Trophoblast cell (in vitro differentiated cells and primary cell): Measurements from ENCODE around the gene PDS5B.

ENCODE experiments used
- DNase-seq, 2 donors: peaks; one replicate each; pipeline ENCODE4 v3.0.0-alpha.2; 2016
- H2AFZ ChIP-seq: 2 replicates; pipeline ENCODE4 v1.6.1; 2013; ENCODE audit warnings: low read length, moderate library complexity, mild to moderate bottlenecking; ENCODE audit not compliant: insufficient read depth, poor library complexity
- H2AK5ac ChIP-seq: 2 replicates; pipeline ENCODE4 v1.6.1; 2013; ENCODE audit warnings: mild to moderate bottlenecking, low read length
- H2BK120ac ChIP-seq: 2 replicates; pipeline ENCODE4 v1.6.1; 2013; ENCODE audit warnings: low read length, mild to moderate bottlenecking, moderate library complexity; ENCODE audit not compliant: insufficient read depth, poor library complexity
- H2BK12ac ChIP-seq: 2 replicates; pipeline ENCODE4 v1.6.1; 2013; ENCODE audit warnings: mild to moderate bottlenecking, low read length, moderate library complexity
- H2BK5ac ChIP-seq: 2 replicates; pipeline ENCODE4 v1.6.1; 2013; ENCODE audit warnings: low read length, low read depth, moderate library complexity, mild to moderate bottlenecking; ENCODE audit not compliant: poor library complexity
- H3K14ac ChIP-seq: 2 replicates; pipeline ENCODE4 v1.6.1; 2013; ENCODE audit warnings: mild to moderate bottlenecking, low read length
- H3K18ac ChIP-seq: 2 replicates; pipeline ENCODE4 v1.6.1; 2013; ENCODE audit warnings: mild to moderate bottlenecking, low read length
- H3K23ac ChIP-seq: 2 replicates; pipeline ENCODE4 v1.6.1; 2013; ENCODE audit warnings: low read length
- H3K27ac ChIP-seq: 2 replicates; pipeline ENCODE4 v1.5.1; 2013; ENCODE audit warnings: low read depth, mild to moderate bottlenecking, inconsistent platforms, low read length, moderate library complexity
- H3K27me3 ChIP-seq: 2 replicates; pipeline ENCODE4 v1.6.1; 2013; ENCODE audit warnings: inconsistent platforms, mild to moderate bottlenecking, low read length, moderate library complexity; ENCODE audit not compliant: insufficient read depth
- H3K36me3 ChIP-seq, 2 experiments: 1 replicate in 1 of 2; 2 replicates in 1 of 2; pipeline ENCODE4 v1.6.1; 2013; ENCODE audit warnings: low read length in 2 of 2, mild to moderate bottlenecking in 2 of 2, moderate library complexity in 1 of 2; ENCODE audit not compliant: insufficient read depth in 2 of 2, control insufficient read depth in 1 of 2
- H3K4ac ChIP-seq: 2 replicates; pipeline ENCODE4 v1.6.1; 2013; ENCODE audit warnings: low read depth, mild to moderate bottlenecking, low read length, moderate library complexity
- H3K4me1 ChIP-seq, 2 experiments: 1 replicate in 1 of 2; 2 replicates in 1 of 2; pipeline ENCODE4 v1.6.1; 2013; ENCODE audit warnings: low read length in 2 of 2, mild to moderate bottlenecking in 2 of 2, moderate library complexity in 1 of 2; ENCODE audit not compliant: insufficient read depth in 2 of 2, control insufficient read depth in 1 of 2
- H3K4me2 ChIP-seq: 2 replicates; pipeline ENCODE4 v1.6.1; 2013; ENCODE audit warnings: inconsistent platforms, mild to moderate bottlenecking, low read length, moderate library complexity
- H3K4me3 ChIP-seq: 2 replicates; pipeline ENCODE4 v1.5.1; 2013; ENCODE audit warnings: mild to moderate bottlenecking, low read depth, low read length, inconsistent platforms
- H3K79me1 ChIP-seq: one replicate; pipeline ENCODE4 v1.6.1; 2013; ENCODE audit warnings: low read length
- H3K79me2 ChIP-seq: 2 replicates; pipeline ENCODE4 v1.6.1; 2013; ENCODE audit warnings: low read length, mild to moderate bottlenecking; ENCODE audit not compliant: control insufficient read depth, insufficient read depth, poor library complexity
- H3K9ac ChIP-seq: 2 replicates; pipeline ENCODE4 v1.6.1; 2013; ENCODE audit warnings: mild to moderate bottlenecking, low read length
- H3K9me3 ChIP-seq: 2 replicates; pipeline ENCODE4 v1.6.1; 2013; ENCODE audit warnings: low read depth, mild to moderate bottlenecking, control low read depth, inconsistent platforms, low read length; ENCODE audit not compliant: insufficient read depth
- H4K12ac ChIP-seq: 2 replicates; pipeline ENCODE4 v1.6.1; 2013; ENCODE audit warnings: low read depth, mild to moderate bottlenecking, low read length, moderate library complexity
- H4K8ac ChIP-seq: 2 replicates; pipeline ENCODE4 v1.6.1; 2013; ENCODE audit warnings: low read depth, mild to moderate bottlenecking, low read length, moderate library complexity
- H4K91ac ChIP-seq: one replicate; pipeline ENCODE4 v1.6.1; 2013; ENCODE audit warnings: low read depth, mild to moderate bottlenecking, low read length, moderate library complexity
- WGBS: extraction: QIAGEN DNeasy Blood & Tissue Kit; methylation state at CpG from one replicate; pipeline ENCODE4 v1.1.7; 2013; ENCODE audit warnings: missing lambda C conversion rate; ENCODE audit not compliant: insufficient read length, insufficient coverage; ENCODE audit errors: extremely low coverage; 5-methylcytosine and 5-hydroxymethylcytosine counted together

The PDS5B gene

DNA sequence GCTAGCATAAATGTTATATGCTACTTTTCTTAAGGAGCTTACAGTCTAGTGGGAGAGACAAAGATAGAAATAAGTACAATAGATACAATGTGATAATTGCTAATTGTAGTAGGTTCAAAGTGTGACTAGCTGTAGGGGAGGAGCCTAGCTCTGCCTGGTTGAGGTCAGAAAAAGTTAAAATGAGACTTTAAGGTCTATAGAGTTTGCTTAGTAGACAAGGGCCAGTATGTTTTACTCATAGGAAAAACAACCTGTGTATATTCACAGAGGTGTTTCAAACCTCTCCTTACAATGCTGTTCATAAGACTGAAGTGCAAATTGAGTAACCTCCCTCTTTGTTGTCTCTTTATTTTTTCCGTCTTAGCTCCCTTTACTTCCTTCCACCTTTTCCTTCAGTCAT lies 56.1 kb downstream of the PDS5B start:
- no CpG with 5 or more reads among the region's 1 CpG for WGBS

DNA sequence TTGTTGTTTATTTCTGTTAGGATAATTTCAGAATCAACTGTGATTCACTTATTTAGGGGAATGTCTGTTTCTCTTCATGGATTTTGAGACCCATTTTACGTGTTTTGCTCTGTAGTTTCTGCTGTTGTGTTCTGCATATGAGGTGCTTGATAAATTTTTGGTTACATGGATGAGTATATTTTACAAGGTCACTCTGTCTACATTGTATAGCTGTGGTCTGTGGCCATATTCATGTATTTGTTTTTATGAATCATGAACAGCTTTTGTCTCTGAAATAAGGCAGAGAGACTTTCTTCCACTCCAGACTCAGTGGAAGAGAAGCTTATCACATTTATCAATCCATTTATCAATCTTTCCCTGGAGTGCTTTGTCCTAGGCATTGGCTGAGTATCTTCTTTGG lies 56.6 kb downstream of the PDS5B start:
- H3K4ac ChIP-seq: no peak overlapping the region
- H2BK12ac ChIP-seq: no peak overlapping the region
- no peak overlapping the region for H2BK120ac ChIP-seq
- H2BK5ac ChIP-seq: no peak overlapping the region
- H3K27ac ChIP-seq: no peak overlapping the region
- H4K12ac ChIP-seq: no peak overlapping the region
- H3K79me1 ChIP-seq: no peaks in the 10 kb centered on the region
- H3K23ac ChIP-seq: no peak overlapping the region
- H3K18ac ChIP-seq: no peak overlapping the region
- no peak overlapping the region for H3K4me2 ChIP-seq
- H3K27me3 ChIP-seq: no peaks in the 10 kb centered on the region
- H2AK5ac ChIP-seq: no peak overlapping the region
- H3K9ac ChIP-seq: no peak overlapping the region
- H3K79me2 ChIP-seq: peaks cover 3% of the 10 kb centered on the region
- no peak overlapping the region for H3K4me3 ChIP-seq
- no peak overlapping the region for H4K91ac ChIP-seq
- H4K8ac ChIP-seq: no peak overlapping the region
- DNase-seq: no peak
- no CpG with 5 or more reads among the region's 1 CpG for WGBS
- H3K14ac ChIP-seq: no peak overlapping the region
- no peaks in the 10 kb centered on the region for H3K9me3 ChIP-seq
- H3K4me1 ChIP-seq: no peaks in the 10 kb centered on the region
- H3K36me3 ChIP-seq: no peaks in the 10 kb centered on the region
- H2AFZ ChIP-seq: no peak overlapping the region

More for the DNA sequence above, 56.1 kb downstream of the PDS5B start:
- Histone ChIP-seq H4K8ac (no peak overlapping the region), H3K4me2 (no peak overlapping the region), H3K23ac (no peak overlapping the region), H2BK5ac (no peak overlapping the region), H2BK120ac (no peak overlapping the region), H3K14ac (no peak overlapping the region), H3K4ac (no peak overlapping the region), H2BK12ac (no peak overlapping the region), H3K18ac (no peak overlapping the region), H3K9me3 (no peaks in the 10 kb centered on the region), H3K27ac (no peak overlapping the region), H4K12ac (no peak overlapping the region), H3K4me1 (no peaks in the 10 kb centered on the region), H2AK5ac (no peak overlapping the region), H4K91ac (no peak overlapping the region), H3K9ac (no peak overlapping the region), H3K79me2 (peaks cover 3% of the 10 kb centered on the region), H3K27me3 (no peaks in the 10 kb centered on the region), H2AFZ (no peak overlapping the region), H3K79me1 (no peaks in the 10 kb centered on the region), H3K4me3 (no peak overlapping the region), H3K36me3 (no peaks in the 10 kb centered on the region)
- DNase-seq: no peak

DNA sequence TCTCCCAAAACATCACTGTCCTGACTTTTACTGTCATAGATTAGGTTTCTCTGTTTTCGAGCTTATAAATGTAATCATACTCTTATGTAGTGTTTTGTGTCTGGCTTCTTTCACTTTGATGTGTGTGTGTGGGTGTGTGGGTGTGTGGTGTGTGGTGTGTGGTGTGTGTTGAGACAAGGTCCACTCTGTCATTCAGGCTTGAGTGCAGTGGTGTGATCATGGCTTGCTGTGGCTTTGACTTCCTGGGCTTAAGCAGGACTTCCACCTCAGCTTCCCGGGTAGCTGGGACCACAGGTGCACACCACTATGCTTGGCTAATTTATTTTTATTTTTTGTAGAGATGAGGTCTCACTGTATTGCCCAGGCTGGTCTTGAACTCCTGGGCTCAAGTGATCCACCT lies 59.6 kb downstream of the PDS5B start:
- no peak for DNase-seq
- Histone ChIP-seq H3K4ac (peak overlapping the region; percentile 64), H3K23ac (no peak overlapping the region), H2BK5ac (no peak overlapping the region), H2BK12ac (no peak overlapping the region), H3K9me3 (no peaks in the 10 kb centered on the region), H4K91ac (no peak overlapping the region), H3K14ac (no peak overlapping the region), H4K8ac (no peak overlapping the region), H3K4me3 (no peak overlapping the region), H3K79me2 (peaks cover 3% of the 10 kb centered on the region), H3K4me2 (no peak overlapping the region), H2AK5ac (no peak overlapping the region), H3K36me3 (no peaks in the 10 kb centered on the region), H3K27ac (no peak overlapping the region), H2AFZ (no peak overlapping the region), H3K18ac (peak overlapping the region; percentile 65), H3K79me1 (no peaks in the 10 kb centered on the region), H3K4me1 (no peaks in the 10 kb centered on the region), H4K12ac (no peak overlapping the region), H2BK120ac (no peak overlapping the region), H3K27me3 (no peaks in the 10 kb centered on the region), H3K9ac (no peak overlapping the region)
- WGBS: no CpG with 5 or more reads among the region's 2 CpGs

DNA sequence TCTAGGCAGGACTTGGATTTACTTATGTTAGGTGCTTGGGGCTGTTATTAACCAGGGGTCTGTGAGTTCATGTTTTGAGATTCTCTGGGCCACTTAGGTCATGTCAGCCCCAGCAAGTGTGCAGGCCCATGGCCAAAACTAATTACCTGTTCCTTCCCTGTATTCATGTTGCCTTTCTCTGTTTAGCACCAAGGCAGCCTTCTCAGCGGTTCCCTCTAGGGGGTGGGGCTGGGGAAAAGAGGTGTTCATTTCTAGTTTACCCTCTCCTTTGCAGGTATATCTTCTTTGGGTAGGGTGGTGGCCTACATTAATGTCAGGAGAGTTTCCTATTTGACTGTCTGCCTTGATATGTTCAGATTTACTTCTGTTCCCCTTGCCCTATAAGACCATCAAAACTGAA lies 61.7 kb downstream of the PDS5B start:
- Histone ChIP-seq H4K12ac (no peak overlapping the region), H2BK5ac (no peak overlapping the region), H3K4me3 (no peak overlapping the region), H3K23ac (peak overlapping the region; percentile 27), H3K14ac (no peak overlapping the region), H3K79me1 (no peaks in the 10 kb centered on the region), H3K9ac (no peak overlapping the region), H2AFZ (no peak overlapping the region), H3K18ac (no peak overlapping the region), H3K36me3 (peaks cover 0 to 3% of the 10 kb centered on the region in 2 experiments), H2BK120ac (no peak overlapping the region), H3K4me2 (no peak overlapping the region), H3K4ac (no peak overlapping the region), H3K27me3 (no peaks in the 10 kb centered on the region), H2BK12ac (no peak overlapping the region), H2AK5ac (no peak overlapping the region), H3K9me3 (no peaks in the 10 kb centered on the region), H3K27ac (no peak overlapping the region), H4K8ac (no peak overlapping the region), H4K91ac (no peak overlapping the region), H3K79me2 (peaks cover 3% of the 10 kb centered on the region), H3K4me1 (no peaks in the 10 kb centered on the region)
- DNase-seq: no peak
- no CpG with 5 or more reads among the region's 1 CpG for WGBS
